GM12801 (cell line): Measurements from ENCODE around the gene ACBD6.

ENCODE experiments used
- TF ChIP-seq, protein P1 (sequence below): IDR thresholded peaks from one replicate; pipeline ENCODE4 v1.5.1; 2011; ENCODE audit warnings: control low read depth; ENCODE audit not compliant: insufficient read length; ENCODE audit errors: extremely low read depth

Gene ACBD6

DNA sequence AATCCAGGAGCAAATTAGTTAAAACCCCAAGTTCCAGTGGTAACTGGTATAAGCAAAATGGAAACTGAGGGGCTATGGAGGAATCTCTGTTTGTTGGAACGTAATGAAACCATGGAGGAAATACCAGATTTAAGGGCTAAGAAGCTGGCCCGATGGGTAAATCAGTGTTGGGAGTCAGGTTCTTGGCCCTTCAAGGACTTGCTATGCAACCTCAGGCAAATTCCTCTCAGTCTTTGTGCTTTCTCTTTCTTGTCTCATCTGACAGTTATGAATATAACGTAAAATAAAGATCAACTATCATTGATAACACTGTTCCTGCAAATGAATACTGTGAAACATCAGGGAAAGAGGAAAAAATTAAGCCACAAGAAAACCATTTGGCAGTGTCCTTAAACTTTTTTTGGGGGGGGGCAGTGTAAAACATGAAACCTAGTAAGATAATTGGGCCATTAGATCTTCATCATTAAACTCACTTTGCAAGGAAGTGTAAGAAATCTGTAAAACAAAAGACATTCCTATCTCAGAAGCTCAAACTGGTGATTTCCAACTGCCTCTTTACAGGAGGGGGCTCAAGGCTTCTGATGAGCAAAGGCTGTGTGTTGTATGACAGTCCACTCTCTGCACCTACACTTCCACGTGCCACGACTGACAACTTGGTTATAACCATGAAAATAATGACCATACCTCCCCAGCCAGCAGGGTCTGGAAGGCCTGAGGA is 224.7 kb downstream of the ACBD6 start:
- TF ChIP-seq, protein P1, sequence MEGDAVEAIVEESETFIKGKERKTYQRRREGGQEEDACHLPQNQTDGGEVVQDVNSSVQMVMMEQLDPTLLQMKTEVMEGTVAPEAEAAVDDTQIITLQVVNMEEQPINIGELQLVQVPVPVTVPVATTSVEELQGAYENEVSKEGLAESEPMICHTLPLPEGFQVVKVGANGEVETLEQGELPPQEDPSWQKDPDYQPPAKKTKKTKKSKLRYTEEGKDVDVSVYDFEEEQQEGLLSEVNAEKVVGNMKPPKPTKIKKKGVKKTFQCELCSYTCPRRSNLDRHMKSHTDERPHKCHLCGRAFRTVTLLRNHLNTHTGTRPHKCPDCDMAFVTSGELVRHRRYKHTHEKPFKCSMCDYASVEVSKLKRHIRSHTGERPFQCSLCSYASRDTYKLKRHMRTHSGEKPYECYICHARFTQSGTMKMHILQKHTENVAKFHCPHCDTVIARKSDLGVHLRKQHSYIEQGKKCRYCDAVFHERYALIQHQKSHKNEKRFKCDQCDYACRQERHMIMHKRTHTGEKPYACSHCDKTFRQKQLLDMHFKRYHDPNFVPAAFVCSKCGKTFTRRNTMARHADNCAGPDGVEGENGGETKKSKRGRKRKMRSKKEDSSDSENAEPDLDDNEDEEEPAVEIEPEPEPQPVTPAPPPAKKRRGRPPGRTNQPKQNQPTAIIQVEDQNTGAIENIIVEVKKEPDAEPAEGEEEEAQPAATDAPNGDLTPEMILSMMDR = no peak

DNA sequence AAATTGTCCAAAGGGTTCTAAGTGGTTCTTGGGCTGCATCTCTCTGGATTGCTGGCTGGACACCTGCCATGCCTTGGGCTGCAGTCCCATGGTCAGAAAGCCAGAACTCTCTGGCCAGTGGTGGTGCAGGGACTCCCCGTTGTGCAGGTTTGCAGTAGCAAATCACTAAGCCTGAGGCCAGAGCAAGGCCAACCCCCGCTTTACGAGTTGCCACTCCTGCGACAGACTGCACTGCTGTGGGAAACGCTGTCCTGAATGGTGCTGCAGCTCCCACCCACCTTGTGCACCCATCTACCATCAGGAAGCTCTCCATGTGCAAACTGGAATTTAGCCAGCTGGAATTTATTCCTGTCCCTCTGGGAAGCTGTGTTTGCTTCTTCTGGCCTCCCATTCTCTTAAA is 226.7 kb downstream of the ACBD6 start:
- TF ChIP-seq, protein P1 = no peak

DNA sequence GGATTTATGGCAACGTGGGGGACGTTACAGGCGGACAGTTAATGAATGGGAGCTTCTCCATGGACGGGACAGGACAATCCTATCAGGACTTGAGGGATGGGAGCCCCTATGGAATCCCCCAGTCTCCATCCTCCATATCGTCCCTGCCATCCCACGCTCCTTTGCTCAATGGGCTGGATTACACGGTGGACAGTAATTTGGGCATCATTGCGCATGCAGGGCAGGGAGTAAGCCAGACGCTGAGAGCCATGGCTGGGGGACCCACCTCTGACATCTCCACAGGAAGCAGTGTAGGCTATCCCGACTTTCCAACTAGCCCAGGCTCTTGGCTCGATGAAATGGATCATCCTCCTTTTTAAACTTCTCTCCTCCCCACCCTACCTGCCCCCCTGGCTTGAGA is 228.2 kb downstream of the ACBD6 start:
- TF ChIP-seq, protein P1 = no peak

DNA sequence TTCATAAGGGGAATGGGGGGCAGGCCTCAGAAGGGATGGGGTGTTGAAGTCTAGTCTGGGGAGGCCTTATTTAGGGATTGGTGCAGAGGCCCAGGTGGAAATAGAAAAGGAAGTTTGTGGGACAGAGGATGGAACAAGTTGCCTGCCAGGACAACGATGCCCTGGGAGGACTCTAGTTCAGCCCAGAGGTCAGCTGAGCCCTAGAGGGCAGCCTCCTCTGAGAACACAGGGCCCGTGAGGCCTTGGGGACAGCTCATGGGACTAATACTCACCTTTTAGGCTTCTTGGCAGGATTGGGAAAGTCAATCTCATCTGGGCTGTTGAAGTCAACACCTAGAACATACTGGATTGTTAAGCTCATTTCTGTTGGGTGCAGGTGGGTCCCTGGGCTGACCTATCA is 229.3 kb downstream of the ACBD6 start:
- TF ChIP-seq, protein P1 = no peak

DNA sequence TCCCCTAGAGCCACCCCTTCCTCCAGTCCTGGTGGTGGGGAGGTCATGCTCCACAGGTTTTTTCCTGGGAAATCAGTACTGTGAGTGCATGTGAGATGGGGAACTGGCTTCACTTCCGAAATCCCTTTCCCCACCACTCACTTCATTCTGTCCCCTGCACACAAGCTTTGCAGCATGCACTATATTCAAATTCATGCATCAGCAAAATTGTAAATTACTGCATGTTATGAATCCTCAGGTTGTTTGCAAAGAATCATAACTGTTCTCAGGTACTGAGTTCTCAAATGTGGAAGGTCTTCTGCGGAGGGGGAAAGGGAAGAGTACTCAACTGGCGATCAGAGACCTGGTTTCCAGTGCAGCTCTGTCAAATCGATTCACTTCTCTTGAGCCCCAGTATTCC is 230.0 kb downstream of the ACBD6 start:
- TF ChIP-seq, protein P1 = no peak

DNA sequence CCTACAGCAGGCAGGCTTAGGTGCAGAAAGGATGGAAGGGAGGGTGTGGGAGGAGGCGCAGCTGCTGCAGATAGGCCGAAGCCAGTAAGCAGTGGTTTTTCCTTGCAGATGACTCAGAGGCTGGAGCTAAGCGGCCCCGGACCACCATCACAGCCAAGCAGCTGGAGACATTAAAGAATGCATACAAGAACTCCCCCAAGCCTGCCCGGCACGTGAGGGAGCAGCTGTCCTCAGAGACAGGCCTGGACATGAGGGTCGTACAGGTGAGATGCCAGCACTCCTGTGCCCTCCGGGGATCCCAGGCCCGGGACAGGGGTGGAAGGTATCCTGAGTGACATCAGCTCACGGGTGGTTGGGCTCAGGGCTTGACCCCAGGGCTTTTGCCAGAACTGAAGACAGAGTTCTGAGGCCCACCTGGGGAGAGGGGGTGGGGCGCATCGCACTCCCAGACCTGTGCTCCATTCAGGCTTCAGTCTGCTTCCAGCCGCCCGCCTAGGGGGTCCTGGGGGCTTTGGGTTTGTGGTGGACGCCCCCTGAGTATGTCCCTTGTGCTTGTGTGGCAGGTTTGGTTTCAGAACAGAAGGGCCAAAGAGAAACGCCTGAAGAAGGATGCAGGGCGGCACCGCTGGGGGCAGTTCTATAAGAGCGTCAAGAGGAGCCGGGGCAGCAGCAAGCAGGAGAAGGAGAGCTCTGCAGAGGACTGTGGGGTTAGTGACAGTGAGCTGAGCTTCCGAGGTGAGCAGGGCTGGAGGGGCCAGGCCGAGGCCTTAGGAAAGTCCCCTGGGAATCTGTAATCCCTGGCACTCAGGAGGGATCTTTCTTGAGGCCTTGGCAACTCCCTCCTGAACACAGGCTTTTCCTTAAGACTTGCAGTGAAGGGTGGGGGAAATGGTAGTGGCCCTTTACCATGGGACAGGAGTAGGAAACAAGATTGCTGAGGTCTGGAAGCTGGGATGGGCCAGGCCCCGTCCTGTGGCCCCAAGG is 230.8 kb downstream of the ACBD6 start:
- TF ChIP-seq, protein P1 = no peak

DNA sequence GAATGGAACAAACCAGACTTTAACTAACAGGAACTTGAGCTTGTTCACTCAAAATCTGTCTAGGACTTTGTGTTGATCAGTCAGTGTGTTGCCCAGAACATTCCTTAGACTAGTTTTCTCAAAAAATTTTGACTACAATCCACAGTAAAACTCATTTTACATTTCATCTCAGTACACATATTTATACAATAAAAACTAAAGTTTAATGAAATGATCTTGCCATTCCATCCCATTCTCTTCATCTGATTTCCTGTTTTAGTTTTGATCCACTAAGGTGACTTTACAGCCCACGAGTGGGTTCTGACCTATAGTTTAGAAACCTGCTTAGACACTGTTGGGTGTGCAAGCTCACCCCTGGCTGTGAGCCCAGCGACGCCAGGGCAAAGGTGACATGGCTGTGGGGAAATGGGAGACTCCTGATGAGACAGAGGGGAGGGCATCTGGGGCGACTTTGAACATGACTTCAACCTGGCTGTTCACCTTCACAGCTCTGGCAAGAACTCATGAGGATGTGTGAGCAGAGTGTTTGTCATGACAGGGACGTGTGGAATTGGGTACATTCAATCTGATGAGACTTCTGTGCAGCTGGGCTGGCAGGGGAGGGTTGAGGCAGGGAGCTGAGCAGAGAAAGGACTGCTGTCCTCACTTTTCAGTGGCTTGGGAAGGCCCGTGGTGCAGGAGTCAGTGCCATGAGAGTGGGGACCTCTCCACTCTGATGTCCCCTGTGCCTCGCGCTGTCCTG is 231.7 kb downstream of the ACBD6 start:
- TF ChIP-seq, protein P1 = no peak
